ENCODE measurements around the gene DR1. TPM values are rescaled to one million over a fixed set of nuclear protein-coding genes. Genes with fewer than 3 reads are reported as not detected.
A peak's percentile ranks its signal among the peaks of the same experiment; 100 is the strongest.
"Not testable (repeated sequence)": the region's sequence is repeated elsewhere in the genome, so short reads cannot be mapped to it uniquely, and the experiment has no call there.

The DR1 gene
- polyA plus RNA-seq, 1 experiment: 44.9 TPM

GRCh38 chr1:93349231-93350135 is 3.8 kb downstream of the DR1 start:
- Histone ChIP-seq H3K9me3 (ENCODE audit: control insufficient read depth, insufficient read depth, low read length) (no peaks in the 10 kb centered on the region), H3K4me3 (ENCODE audit: low read depth, low read length) (peak overlapping the region; percentile 84), H3K27ac (ENCODE audit: low read depth, low read length) (no peak overlapping the region), H3K27me3 (ENCODE audit: control insufficient read depth, insufficient read depth, low read length) (no peaks in the 10 kb centered on the region)
- no peak for TF ChIP-seq CTCF (IDR thresholded peaks at IDR 0.05; ENCODE audit: low read depth, low read length)
- DNase-seq (ENCODE audit: low read depth, low spot score): no peak
- POLR2A ChIA-PET: interaction anchor here (0.6 kb wide), 1 partner anchor 141 kb away, joined by 4 read pairs; no protein-coding TSS in a partner anchor
- CTCF ChIA-PET: interaction anchor here (2.3 kb wide), 1 partner anchor 45 kb away, joined by 12 read pairs; no protein-coding TSS in a partner anchor

GRCh38 chr1:93350322-93350721 is 4.6 kb downstream of the DR1 start:
- ChIA-PET CTCF (interaction anchor here (2.3 kb wide), 1 partner anchor 46 kb away, joined by 12 read pairs; no protein-coding TSS in a partner anchor), POLR2A (no interaction called here)
- H3K9me3 ChIP-seq (ENCODE audit: control insufficient read depth, insufficient read depth, low read length): no peaks in the 10 kb centered on the region
- H3K4me3 ChIP-seq (ENCODE audit: low read depth, low read length): no peak overlapping the region
- TF ChIP-seq CTCF (IDR thresholded peaks at IDR 0.05; ENCODE audit: low read depth, low read length): no peak
- no peak overlapping the region for H3K27ac ChIP-seq (ENCODE audit: low read depth, low read length)
- H3K27me3 ChIP-seq (ENCODE audit: control insufficient read depth, insufficient read depth, low read length): no peaks in the 10 kb centered on the region
- no peak for DNase-seq (ENCODE audit: low read depth, low spot score)

- POLR2A ChIA-PET: no interaction called here
- Histone ChIP-seq H3K9me3 (ENCODE audit: control insufficient read depth, insufficient read depth, low read length) (no peaks in the 10 kb centered on the region), H3K4me3 (ENCODE audit: low read depth, low read length) (no peak overlapping the region), H3K27ac (ENCODE audit: low read depth, low read length) (no peak overlapping the region), H3K27me3 (ENCODE audit: control insufficient read depth, insufficient read depth, low read length) (no peaks in the 10 kb centered on the region)
- DNase-seq (ENCODE audit: low read depth, low spot score): no peak
- no peak for TF ChIP-seq CTCF (IDR thresholded peaks at IDR 0.05; ENCODE audit: low read depth, low read length)
- CTCF ChIA-PET: interaction anchor here (0.6 to 2.3 kb wide), 2 partner anchors 10 to 47 kb away, joined by 5 to 12 read pairs; no protein-coding TSS in a partner anchor
These were observed 5.2 kb downstream of the DR1 start for GRCh38 chr1:93350875-93351274.

- POLR2A ChIA-PET; DNase-seq (ENCODE audit: low read depth, low spot score); H3K9me3 ChIP-seq (ENCODE audit: control insufficient read depth, insufficient read depth, low read length); H3K27me3 ChIP-seq (ENCODE audit: control insufficient read depth, insufficient read depth, low read length); H3K27ac ChIP-seq (ENCODE audit: low read depth, low read length); H3K4me3 ChIP-seq (ENCODE audit: low read depth, low read length): not testable (repeated sequence)
- CTCF ChIA-PET: interaction anchor here (0.6 to 1.0 kb wide), 2 partner anchors 10 to 47 kb away, joined by 4 to 5 read pairs; no protein-coding TSS in a partner anchor
These were observed 5.6 kb downstream of the DR1 start for GRCh38 chr1:93351346-93351745.

GRCh38 chr1:93352376-93352775 is 6.7 kb downstream of the DR1 start:
- TF ChIP-seq CTCF (IDR thresholded peaks at IDR 0.05; ENCODE audit: low read depth, low read length): no peak
- DNase-seq (ENCODE audit: low read depth, low spot score): no peak
- Histone ChIP-seq H3K27me3 (ENCODE audit: control insufficient read depth, insufficient read depth, low read length) (no peaks in the 10 kb centered on the region), H3K27ac (ENCODE audit: low read depth, low read length) (no peak overlapping the region), H3K9me3 (ENCODE audit: control insufficient read depth, insufficient read depth, low read length) (no peaks in the 10 kb centered on the region), H3K4me3 (ENCODE audit: low read depth, low read length) (no peak overlapping the region)
- ChIA-PET CTCF (interaction anchor here (2.5 kb wide), 1 partner anchor 48 kb away, joined by 17 read pairs; no protein-coding TSS in a partner anchor), POLR2A (no interaction called here)
